Osteocyte (in vitro differentiated cells): ENCODE data around the gene BZW2. TPM values are rescaled to one million over a fixed set of nuclear protein-coding genes. Genes with fewer than 3 reads are reported as not detected.

Experiments used
- DNase-seq: peaks from one replicate; pipeline ENCODE4 v3.0.0; 2021; ENCODE audit warnings: mixed read lengths; ENCODE audit not compliant: unreplicated experiment; ENCODE audit errors: extremely low spot score
- H3K27ac Mint-ChIP-seq: one replicate; pipeline ENCODE4 v1.8.0; 2021; ENCODE audit warnings: mild to moderate bottlenecking, mixed read lengths; ENCODE audit not compliant: unreplicated experiment
- H3K27me3 Mint-ChIP-seq: one replicate; pipeline ENCODE4 v1.8.0; 2021; ENCODE audit warnings: mixed read lengths; ENCODE audit not compliant: unreplicated experiment
- H3K36me3 Mint-ChIP-seq: one replicate; pipeline ENCODE4 v1.8.0; 2021; ENCODE audit warnings: mixed read lengths; ENCODE audit not compliant: unreplicated experiment
- H3K4me1 Mint-ChIP-seq: one replicate; pipeline ENCODE4 v1.8.0; 2021; ENCODE audit warnings: mixed read lengths; ENCODE audit not compliant: unreplicated experiment
- H3K4me3 Mint-ChIP-seq: one replicate; pipeline ENCODE4 v1.8.0; 2021; ENCODE audit warnings: mild to moderate bottlenecking, moderate library complexity, mixed read lengths; ENCODE audit not compliant: unreplicated experiment
- H3K9me3 Mint-ChIP-seq: one replicate; pipeline ENCODE4 v1.8.0; 2021; ENCODE audit warnings: mixed read lengths; ENCODE audit not compliant: unreplicated experiment
- CTCF ChIP-seq: fragments of 200-600 bp; sonication (generic); IDR thresholded peaks from 2 replicates; pipeline ENCODE4 v1.5.0; 2021; ENCODE audit warnings: antibody characterized with exemption, mild to moderate bottlenecking, moderate library complexity
- total RNA-seq: library from RNA; stranded (reverse); gene quantifications from 2 replicates; pipeline ENCODE4 v1.2.1, GENCODE V29; 2021

BZW2 gene
- total RNA-seq, 1 donor from 2014 or later = 61.3 TPM

GRCh38 chr7:16694806-16695205, 48.8 kb downstream of the BZW2 start:
- no peak overlapping the region for H3K4me3 Mint-ChIP-seq
- H3K9me3 Mint-ChIP-seq = no peaks in the 10 kb centered on the region
- peaks cover 29% of the 10 kb centered on the region for H3K4me1 Mint-ChIP-seq
- TF ChIP-seq CTCF = no peak
- H3K27ac Mint-ChIP-seq = no peak overlapping the region
- no peaks in the 10 kb centered on the region for H3K27me3 Mint-ChIP-seq
- no peak for DNase-seq
- peaks cover 55% of the 10 kb centered on the region for H3K36me3 Mint-ChIP-seq

- DNase-seq = no peak
- H3K27me3 Mint-ChIP-seq = no peaks in the 10 kb centered on the region
- peaks cover 37% of the 10 kb centered on the region for H3K4me1 Mint-ChIP-seq
- TF ChIP-seq CTCF = peak; percentile 62
- no peak overlapping the region for H3K4me3 Mint-ChIP-seq
- H3K9me3 Mint-ChIP-seq = no peaks in the 10 kb centered on the region
- H3K27ac Mint-ChIP-seq = peak overlapping the region; percentile 67
- H3K36me3 Mint-ChIP-seq = peaks cover 49% of the 10 kb centered on the region
Measured at GRCh38 chr7:16695621-16696237, 49.7 kb downstream of the BZW2 start.

DNA sequence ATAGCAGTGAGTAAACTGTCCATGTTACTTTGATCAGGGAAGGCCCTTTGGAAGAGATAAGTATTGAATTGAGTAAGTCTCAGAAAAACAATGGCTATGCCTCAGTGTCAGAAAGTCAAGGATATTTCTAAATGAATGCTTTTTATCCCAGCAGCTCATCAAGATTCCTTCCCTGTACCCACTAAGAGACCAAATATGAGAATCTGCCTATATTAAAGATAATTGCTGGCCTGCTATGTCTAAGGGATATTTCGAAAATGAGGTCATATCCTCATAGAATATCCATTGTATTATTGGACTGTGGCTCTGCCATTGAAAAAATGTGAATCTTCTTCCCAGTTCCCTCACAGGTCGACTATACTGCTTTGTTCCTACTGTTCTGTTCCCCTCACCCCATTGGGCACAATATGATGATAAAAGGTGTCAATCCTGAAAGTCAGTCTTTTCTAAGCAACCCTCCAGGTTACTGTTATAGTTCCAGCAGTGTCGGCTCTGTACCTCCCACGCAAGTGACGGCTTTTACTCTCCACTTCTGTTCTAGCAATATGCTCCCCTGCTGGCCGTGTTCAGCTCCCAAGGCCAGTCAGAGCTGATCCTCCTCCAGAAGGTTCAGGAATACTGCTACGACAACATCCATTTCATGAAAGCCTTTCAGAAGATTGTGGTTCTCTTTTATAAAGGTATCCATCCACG, 51.7 kb downstream of the BZW2 start:
- no peak for DNase-seq
- Mint-ChIP-seq H3K36me3 (peaks cover 42% of the 10 kb centered on the region), H3K4me3 (no peak overlapping the region)

GRCh38 chr7:16698200-16698905, 52.4 kb downstream of the BZW2 start:
- no peak for DNase-seq
- H3K27me3 Mint-ChIP-seq = no peaks in the 10 kb centered on the region
- peaks cover 39% of the 10 kb centered on the region for H3K36me3 Mint-ChIP-seq
- H3K9me3 Mint-ChIP-seq = no peaks in the 10 kb centered on the region
- H3K4me3 Mint-ChIP-seq = no peak overlapping the region
- peaks cover 36% of the 10 kb centered on the region for H3K4me1 Mint-ChIP-seq
- H3K27ac Mint-ChIP-seq = peak overlapping the region; percentile 25
- TF ChIP-seq CTCF = no peak

More for the DNA sequence above, 51.7 kb downstream of the BZW2 start:
- H3K4me1 Mint-ChIP-seq = peaks cover 38% of the 10 kb centered on the region
- H3K27ac Mint-ChIP-seq = peak overlapping the region; percentile 25
- no peaks in the 10 kb centered on the region for H3K27me3 Mint-ChIP-seq
- TF ChIP-seq CTCF = no peak
- no peaks in the 10 kb centered on the region for H3K9me3 Mint-ChIP-seq

GRCh38 chr7:16702441-16702840, 56.5 kb downstream of the BZW2 start:
- TF ChIP-seq CTCF = no peak
- Mint-ChIP-seq H3K27me3 (no peaks in the 10 kb centered on the region), H3K36me3 (peaks cover 38% of the 10 kb centered on the region), H3K9me3 (no peaks in the 10 kb centered on the region), H3K4me1 (peaks cover 29% of the 10 kb centered on the region), H3K27ac (no peak overlapping the region), H3K4me3 (no peak overlapping the region)
- no peak for DNase-seq
